SJSA1 (cell line): ENCODE data around the gene PLEKHA7. TPM values are rescaled to one million over a fixed set of nuclear protein-coding genes. Genes with fewer than 3 reads are reported as not detected.
"Not testable (repeated sequence)": the region's sequence is repeated elsewhere in the genome, so short reads cannot be mapped to it uniquely, and the experiment has no call there.

Experiments
- DNase-seq, 2 experiments: peaks; one replicate each; pipeline ENCODE4 v3.0.0-alpha.2; 2015 to 2020; ENCODE audit warnings: low spot score in 2 of 2, low read depth in 1 of 2
- H3K27ac ChIP-seq: fragments of 250-450 bp; sonication (Bioruptor Pico); 2 replicates; pipeline ENCODE4 v1.5.1; 2020; ENCODE audit warnings: mild to moderate bottlenecking, moderate library complexity
- H3K27me3 ChIP-seq: fragments of 250-450 bp; sonication (Bioruptor Pico); replicated peaks from 2 replicates; pipeline ENCODE4 v1.5.1; 2020; ENCODE audit warnings: mild to moderate bottlenecking, moderate library complexity
- H3K36me3 ChIP-seq: fragments of 250-450 bp; sonication (Bioruptor Pico); 2 replicates; pipeline ENCODE4 v1.5.1; 2020; ENCODE audit warnings: mild to moderate bottlenecking
- H3K4me1 ChIP-seq: fragments of 250-450 bp; sonication (Bioruptor Pico); replicated peaks from 2 replicates; pipeline ENCODE4 v1.6.1; 2021; ENCODE audit warnings: mild to moderate bottlenecking
- H3K4me3 ChIP-seq: fragments of 250-450 bp; sonication (Bioruptor Pico); 2 replicates; pipeline ENCODE4 v1.5.1; 2020; ENCODE audit warnings: mild to moderate bottlenecking
- H3K9me3 ChIP-seq: fragments of 250-450 bp; sonication (Bioruptor Pico); replicated peaks from 2 replicates; pipeline ENCODE4 v1.5.1; 2020; ENCODE audit warnings: mild to moderate bottlenecking
- total RNA-seq: library from RNA; depleted of rRNA; stranded (reverse); fragments of >200 nt; shearing (Covaris generic); gene quantifications from 2 replicates; pipeline ENCODE4 v1.2.3, GENCODE V29; 2014

Gene PLEKHA7
- total RNA-seq, 1 experiment from 2014 or later, result not detected

DNA sequence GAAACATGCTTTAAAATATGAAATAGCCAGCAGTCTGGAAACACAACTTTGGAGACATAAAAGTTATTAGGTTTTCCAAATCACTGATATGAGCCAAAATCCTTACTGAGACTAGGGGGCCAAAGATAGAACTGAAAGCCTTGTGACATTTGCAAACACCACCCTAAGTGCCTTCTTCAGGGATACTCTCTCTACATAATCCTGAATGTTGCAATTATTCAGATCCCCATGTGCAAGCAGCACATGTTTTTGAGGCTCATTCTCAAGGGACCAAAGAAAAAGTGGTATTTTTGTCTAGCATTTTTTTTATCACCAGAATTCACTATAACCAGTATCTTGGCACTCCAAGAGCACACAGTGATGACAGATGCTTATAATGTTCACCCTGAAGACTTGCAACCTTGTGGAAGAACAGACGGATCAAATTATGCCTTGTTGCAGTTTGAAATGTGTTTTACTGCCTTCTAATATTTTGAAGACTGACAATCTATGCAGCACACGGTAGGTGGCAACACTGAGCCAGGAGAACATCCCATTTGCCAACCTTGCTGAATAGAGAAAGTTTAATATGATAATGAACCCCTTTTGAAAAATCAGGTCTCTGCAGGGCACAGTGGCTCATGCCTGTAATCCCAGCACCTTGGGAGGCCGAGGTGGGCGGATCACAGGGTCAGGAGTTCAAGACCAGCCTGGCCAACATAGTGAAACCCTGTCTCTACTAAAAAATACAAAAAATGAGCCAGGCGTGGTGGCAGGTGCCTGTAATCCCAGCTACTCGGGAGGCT lies 78.5 kb downstream of the PLEKHA7 start:
- peak in 1 of 2 experiments; percentile 29 for DNase-seq
- H3K27ac ChIP-seq, result no peak overlapping the region
- peaks cover 28% of the 10 kb centered on the region for H3K27me3 ChIP-seq
- no peaks in the 10 kb centered on the region for H3K9me3 ChIP-seq
- H3K4me3 ChIP-seq, result no peak overlapping the region
- no peaks in the 10 kb centered on the region for H3K36me3 ChIP-seq
- no peaks in the 10 kb centered on the region for H3K4me1 ChIP-seq

DNA sequence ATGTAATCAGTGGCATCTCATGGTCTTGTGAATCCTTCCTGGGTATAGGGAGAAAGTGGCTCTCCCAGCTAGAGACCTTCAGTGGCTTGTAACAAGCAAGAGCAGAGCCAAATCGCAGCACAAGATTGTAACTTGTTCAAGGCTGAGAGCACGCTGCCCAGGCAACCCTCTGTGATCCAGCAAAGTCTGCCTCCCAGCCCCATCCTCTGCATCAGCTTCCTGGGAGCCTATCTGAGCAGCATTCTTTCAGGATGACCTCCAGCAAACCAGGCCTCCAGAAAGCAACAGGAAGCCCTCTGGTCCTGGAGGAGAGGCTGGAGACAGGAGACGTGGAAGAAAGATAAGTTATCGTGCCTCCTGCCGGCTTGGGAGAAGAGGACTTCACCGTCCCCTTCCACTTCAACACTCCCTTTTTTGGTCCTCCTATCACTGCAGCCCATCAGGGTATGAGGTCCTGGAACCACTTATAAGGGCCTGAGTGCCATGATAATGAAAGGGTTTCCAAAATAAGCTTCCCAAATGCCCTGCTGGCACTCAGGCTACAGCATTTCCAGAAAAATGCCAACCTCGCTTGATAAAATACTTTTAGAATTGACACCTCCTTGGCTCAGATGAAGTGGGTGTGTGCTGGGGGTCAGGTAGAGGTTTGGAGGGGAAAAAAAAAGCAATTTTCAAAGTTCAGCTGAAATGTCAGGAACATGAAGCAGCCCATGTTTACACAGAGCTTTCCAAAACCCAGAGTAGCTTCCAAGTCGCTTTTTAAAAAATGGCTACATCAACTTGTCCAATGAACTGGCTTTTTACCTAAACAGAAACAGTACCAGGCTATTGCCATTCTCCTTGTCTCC lies 80.2 kb downstream of the PLEKHA7 start:
- no peak for DNase-seq
- Histone ChIP-seq H3K27me3 (peaks cover 32% of the 10 kb centered on the region), H3K36me3 (no peaks in the 10 kb centered on the region), H3K4me3 (no peak overlapping the region), H3K27ac (no peak overlapping the region), H3K4me1 (no peaks in the 10 kb centered on the region), H3K9me3 (no peaks in the 10 kb centered on the region)

DNA sequence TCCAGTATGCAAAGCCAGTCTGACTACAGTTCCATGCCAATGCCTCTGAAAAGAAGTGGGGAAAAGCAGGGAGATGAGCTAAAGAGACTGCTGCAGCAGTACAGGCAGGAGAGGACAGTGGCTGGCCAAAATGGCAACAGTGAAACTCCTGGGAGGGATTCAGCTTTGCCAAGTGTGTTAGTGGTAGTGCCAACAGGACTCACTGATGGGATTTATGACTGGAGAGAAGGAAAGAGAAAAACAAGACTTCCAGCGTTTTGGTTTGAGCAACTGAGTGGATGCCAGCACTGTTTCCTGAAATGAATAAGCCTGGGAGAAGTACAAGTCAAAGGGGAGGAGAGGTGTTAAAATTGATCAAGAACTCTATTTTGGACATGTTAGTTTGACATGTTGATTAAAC lies 80.9 kb downstream of the PLEKHA7 start:
- Histone ChIP-seq H3K27me3 (peaks cover 37% of the 10 kb centered on the region), H3K27ac (no peak overlapping the region), H3K36me3 (no peaks in the 10 kb centered on the region), H3K9me3 (no peaks in the 10 kb centered on the region), H3K4me3 (no peak overlapping the region), H3K4me1 (no peaks in the 10 kb centered on the region)
- DNase-seq, result no peak

DNA sequence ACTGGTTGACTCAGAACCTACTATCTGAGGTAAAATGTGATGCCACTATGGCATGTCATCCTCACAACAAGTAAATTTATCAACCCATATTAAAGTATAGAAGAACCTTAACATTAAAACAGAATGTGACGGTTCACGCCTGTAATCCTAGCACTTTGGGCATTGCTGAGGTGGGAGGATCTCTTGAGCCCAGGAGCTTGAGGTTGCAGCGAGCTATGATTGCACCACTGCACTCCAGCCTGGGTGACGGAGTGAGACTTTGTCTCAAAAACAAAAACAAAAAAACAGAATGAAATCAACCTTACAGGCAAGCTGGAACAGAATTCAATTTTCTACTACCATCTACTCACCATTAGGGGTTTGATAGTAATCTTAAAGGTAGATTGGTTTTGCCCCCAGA lies 86.2 kb downstream of the PLEKHA7 start:
- no peak overlapping the region for H3K4me3 ChIP-seq
- H3K4me1 ChIP-seq, result peaks cover 9% of the 10 kb centered on the region
- DNase-seq, result no peak
- no peaks in the 10 kb centered on the region for H3K36me3 ChIP-seq
- H3K27me3 ChIP-seq, result peaks cover 56% of the 10 kb centered on the region
- H3K9me3 ChIP-seq, result no peaks in the 10 kb centered on the region
- H3K27ac ChIP-seq, result no peak overlapping the region

DNA sequence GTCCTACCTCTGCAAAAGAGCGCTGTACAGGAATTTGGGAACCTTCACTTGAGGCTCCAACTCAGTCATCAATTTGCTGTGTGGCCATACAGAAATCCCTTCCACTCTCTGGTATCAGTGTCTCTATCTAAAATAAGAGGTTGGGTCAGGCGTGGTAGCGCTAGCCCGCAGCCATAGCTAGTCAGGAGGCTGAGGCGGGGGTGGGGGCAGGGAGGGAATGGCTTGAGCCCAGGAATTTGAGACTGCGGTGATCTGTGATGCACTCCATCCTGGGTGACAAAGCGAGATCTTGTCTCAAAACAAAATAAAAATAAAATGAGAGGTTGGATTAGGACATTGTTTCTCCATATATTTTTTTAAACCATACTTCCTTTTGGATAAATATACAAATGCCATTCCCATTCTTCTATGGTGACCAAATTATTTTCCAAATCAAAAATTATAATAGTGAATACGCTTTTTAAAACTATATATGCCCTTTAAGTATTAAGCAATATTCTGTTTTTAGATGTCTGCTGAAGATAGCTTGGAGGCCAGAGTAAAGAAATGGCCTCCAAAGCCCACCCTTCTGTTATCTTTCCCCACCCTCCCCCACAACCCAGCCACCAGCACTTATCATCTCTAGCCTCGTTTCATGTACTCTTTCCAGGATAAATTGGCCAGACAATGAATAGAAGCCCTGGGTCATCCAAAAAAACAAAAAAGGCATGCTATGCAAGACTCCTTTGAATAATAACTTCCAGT lies 87.2 kb downstream of the PLEKHA7 start:
- Histone ChIP-seq H3K4me3 (no peak overlapping the region), H3K4me1 (peaks cover 9% of the 10 kb centered on the region), H3K27ac (no peak overlapping the region), H3K36me3 (no peaks in the 10 kb centered on the region), H3K9me3 (no peaks in the 10 kb centered on the region), H3K27me3 (peaks cover 63% of the 10 kb centered on the region)
- DNase-seq, result no peak

DNA sequence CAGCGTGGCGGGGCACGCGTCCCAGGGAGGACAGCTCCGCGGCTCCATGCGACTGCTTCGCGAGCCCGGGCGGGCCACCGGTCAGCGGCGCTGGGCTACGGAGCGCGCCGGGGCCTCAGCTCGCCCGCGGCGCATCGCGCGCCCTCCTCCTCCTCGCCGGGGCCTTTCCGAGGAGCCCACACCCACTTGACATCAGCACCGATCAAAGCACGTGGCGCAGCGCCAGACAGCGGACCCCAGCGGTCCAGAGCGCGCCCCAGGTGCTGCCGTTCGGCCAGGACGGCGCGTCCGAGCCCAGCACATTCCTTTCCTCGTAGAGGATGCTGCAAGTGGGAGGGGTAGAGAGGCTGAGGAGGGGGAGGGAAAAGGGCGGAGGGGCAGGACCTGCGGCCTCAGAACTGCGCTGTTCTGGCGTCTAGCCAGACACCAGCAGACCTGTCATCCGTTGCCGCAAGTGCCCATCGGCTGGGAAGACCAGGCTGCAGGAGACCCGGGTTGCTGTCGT lies 88.6 kb downstream of the PLEKHA7 start:
- H3K27ac ChIP-seq, result no peak overlapping the region
- no peaks in the 10 kb centered on the region for H3K9me3 ChIP-seq
- H3K27me3 ChIP-seq, result peaks cover 77% of the 10 kb centered on the region
- H3K4me1 ChIP-seq, result peaks cover 9% of the 10 kb centered on the region
- no peak overlapping the region for H3K4me3 ChIP-seq
- no peaks in the 10 kb centered on the region for H3K36me3 ChIP-seq
- peak in 1 of 2 experiments; percentile 31 for DNase-seq

DNA sequence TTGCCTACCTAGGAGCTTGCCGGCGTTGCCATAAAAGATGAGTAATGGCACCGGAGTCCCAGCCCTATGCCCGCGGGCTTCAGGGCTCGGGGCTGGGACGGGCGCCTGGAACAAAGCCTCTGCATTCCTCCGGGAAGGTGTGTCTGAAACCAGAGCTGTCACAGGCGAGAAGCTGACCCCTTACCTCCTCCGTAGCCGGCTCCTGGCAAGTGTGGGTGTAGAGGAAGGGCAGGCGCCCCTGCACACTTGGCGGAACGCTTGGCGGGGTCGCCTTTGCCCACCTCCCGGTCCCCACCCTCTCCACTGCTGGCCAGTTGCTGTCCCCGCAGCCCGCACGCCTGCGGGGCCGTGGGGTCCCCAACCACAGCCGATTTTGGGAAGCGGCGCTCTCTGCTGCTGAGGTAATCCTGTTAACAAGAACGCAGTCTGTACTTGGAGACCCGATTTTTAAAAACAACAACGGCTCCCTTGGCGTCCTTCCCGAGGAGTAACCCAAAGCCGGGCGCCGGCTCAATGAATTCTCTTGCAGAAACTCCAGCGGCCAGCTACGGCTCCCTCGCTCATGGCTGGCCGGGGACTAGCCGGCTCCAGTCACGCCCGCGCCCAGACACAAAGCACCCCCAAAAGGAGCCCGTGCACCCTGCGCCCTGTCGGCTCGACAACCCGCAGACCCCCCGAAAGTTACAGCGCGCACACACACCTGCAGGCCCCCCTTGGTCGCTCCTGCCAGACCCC lies 89.2 kb downstream of the PLEKHA7 start:
- H3K27me3 ChIP-seq, result peaks cover 83% of the 10 kb centered on the region
- no peak for DNase-seq
- no peak overlapping the region for H3K27ac ChIP-seq
- peaks cover 9% of the 10 kb centered on the region for H3K4me1 ChIP-seq
- H3K9me3 ChIP-seq, result no peaks in the 10 kb centered on the region
- no peak overlapping the region for H3K4me3 ChIP-seq
- no peaks in the 10 kb centered on the region for H3K36me3 ChIP-seq

DNA sequence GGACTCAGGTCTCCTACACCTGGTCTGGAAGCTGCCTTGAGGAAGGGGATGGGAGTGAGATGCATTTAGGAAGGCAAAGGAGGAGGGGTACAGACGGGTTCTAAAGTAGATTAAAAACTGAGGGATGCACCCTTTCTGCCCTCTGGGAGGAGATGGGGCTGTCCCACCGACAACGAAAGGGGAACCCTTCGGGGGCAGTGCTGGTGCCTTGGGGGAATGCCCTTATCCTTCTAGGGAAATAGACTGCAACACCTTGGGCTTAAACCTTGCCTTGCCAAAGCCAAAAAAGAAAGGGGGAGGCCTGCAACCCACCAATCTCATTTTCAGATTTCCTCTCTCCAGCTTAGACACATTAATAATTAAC lies 89.8 kb downstream of the PLEKHA7 start:
- peaks cover 88% of the 10 kb centered on the region for H3K27me3 ChIP-seq
- no peaks in the 10 kb centered on the region for H3K9me3 ChIP-seq
- peaks cover 9% of the 10 kb centered on the region for H3K4me1 ChIP-seq
- H3K27ac ChIP-seq, result no peak overlapping the region
- DNase-seq, result no peak
- no peaks in the 10 kb centered on the region for H3K36me3 ChIP-seq
- no peak overlapping the region for H3K4me3 ChIP-seq

DNA sequence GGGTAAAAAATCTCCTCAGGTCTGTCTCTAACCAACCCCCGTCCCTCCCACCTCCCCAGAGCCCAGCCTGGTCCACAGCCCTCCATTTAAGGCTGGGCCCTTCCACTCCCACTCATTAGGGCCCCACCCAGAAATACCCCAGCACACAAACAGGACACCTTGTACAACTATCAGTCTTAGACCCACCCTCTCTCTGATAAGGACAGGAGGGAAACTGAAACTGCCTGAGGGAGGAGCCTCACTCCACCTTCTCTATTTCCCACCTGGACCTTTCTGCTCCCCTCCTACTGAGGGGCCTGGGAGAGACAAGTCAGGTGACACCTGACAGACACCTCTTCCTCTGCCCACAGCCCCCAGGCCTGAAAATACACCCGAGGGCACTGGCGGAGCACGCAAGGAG lies 90.2 kb downstream of the PLEKHA7 start:
- no peak for DNase-seq
- H3K27me3 ChIP-seq, result peaks cover 84% of the 10 kb centered on the region
- H3K9me3 ChIP-seq, result no peaks in the 10 kb centered on the region
- no peaks in the 10 kb centered on the region for H3K36me3 ChIP-seq
- H3K4me1 ChIP-seq, result peaks cover 9% of the 10 kb centered on the region
- H3K4me3 ChIP-seq, result no peak overlapping the region
- no peak overlapping the region for H3K27ac ChIP-seq

DNA sequence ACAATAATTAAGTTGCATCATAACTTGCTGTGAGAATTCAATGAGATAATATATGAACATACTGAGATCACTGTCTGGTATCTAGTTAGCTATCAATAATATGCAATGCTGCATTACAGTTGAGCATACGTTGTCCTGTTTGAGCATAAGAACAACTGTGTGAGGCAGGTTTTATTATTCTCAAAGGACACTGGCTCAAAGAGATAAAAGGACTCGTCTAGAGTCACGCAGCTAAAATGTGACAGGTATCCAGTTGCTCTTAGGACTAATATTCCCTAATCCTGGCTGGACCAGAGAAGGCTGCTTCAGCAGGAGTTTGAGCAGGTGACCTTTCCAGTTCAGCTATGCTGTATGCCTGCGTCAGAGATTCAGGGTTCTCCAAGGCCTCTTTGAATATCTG lies 92.5 kb downstream of the PLEKHA7 start:
- H3K9me3 ChIP-seq, result no peaks in the 10 kb centered on the region
- H3K4me1 ChIP-seq, result peaks cover 9% of the 10 kb centered on the region
- peaks cover 74% of the 10 kb centered on the region for H3K27me3 ChIP-seq
- H3K27ac ChIP-seq, result no peak overlapping the region
- H3K4me3 ChIP-seq, result no peak overlapping the region
- DNase-seq, result no peak
- no peaks in the 10 kb centered on the region for H3K36me3 ChIP-seq

DNA sequence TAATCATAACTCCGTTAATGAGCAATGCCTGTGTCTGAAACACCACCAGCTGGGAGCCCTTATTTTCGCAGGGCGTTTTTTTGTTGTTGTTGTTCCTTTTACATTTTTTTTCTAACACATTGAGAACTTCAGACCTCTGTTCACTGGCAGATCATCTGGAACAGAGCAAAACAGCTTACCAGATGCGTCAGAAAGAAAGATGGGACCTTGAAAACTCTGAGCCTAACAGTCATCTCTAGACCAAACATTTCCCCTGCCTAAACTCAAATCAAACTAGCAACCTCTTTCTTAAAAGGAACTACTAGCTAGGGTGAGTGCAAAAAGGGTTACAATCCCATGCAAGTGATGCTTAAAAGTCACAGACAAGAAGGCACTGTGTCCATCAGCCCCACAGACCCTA lies 93.2 kb downstream of the PLEKHA7 start:
- H3K9me3 ChIP-seq, result no peaks in the 10 kb centered on the region
- no peak overlapping the region for H3K4me3 ChIP-seq
- peaks cover 68% of the 10 kb centered on the region for H3K27me3 ChIP-seq
- H3K27ac ChIP-seq, result no peak overlapping the region
- DNase-seq, result no peak
- H3K4me1 ChIP-seq, result peaks cover 9% of the 10 kb centered on the region
- H3K36me3 ChIP-seq, result no peaks in the 10 kb centered on the region

DNA sequence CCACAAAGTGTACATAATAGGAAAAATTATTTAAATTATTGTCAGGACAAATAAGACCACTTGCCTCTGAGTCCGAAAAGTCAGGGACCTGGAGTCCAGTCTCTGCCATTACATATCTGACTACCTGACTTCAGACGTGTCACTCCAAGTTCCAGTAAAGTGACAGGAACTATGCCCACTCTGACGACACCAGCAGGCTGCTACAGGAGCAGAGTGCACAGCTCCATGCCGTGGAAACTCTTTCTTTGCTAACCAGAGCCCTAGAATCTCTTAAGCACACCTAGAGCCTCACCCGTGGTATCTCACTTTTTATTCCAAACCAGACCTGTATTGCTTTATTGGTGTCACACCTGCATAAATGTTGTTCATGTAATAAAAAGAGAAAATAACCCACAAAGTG lies 93.7 kb downstream of the PLEKHA7 start:
- peaks cover 63% of the 10 kb centered on the region for H3K27me3 ChIP-seq
- no peaks in the 10 kb centered on the region for H3K9me3 ChIP-seq
- H3K4me1 ChIP-seq, result peaks cover 7% of the 10 kb centered on the region
- H3K36me3 ChIP-seq, result no peaks in the 10 kb centered on the region
- no peak overlapping the region for H3K27ac ChIP-seq
- DNase-seq, result no peak
- H3K4me3 ChIP-seq, result no peak overlapping the region

DNA sequence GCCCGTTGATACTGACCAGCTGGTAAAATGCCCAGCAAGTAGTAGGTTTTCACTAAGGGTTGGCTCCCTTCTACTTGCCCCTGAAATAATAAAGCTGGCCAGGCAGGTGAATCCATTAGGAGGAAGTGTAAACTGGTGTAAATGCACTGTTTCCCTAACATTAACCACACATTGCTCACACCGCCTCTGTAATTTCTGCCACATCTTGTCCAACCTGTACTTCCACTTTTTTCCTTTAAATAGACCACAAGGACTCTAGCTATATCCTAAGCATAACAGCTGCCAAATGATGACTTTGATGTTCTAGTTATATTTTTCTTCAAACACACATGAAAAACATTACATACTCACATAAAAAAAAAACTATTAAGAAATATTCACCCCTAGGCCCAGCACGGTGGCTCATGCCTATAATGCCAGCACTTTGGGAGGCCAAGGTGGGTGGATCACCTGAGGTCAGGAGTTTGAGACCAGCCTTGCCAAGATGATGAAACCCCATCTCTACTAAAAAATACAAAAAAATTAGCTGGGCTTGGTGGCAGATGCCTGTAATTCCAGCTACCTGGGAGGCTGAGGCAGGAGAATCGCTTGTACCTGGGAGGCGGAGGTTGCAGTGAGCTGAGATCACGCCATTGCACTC lies 95.6 kb downstream of the PLEKHA7 start:
- H3K4me1 ChIP-seq, H3K9me3 ChIP-seq, DNase-seq, H3K36me3 ChIP-seq, H3K27ac ChIP-seq, H3K4me3 ChIP-seq: not testable (repeated sequence)
- peaks cover 44% of the 10 kb centered on the region for H3K27me3 ChIP-seq
